H9 (cell line): ENCODE results near the gene IMMP2L. TPM values are rescaled to one million over a fixed set of nuclear protein-coding genes. Genes with fewer than 3 reads are reported as not detected.

Source experiments
- DNase-seq: peaks from one replicate; pipeline ENCODE4 v3.0.0-alpha.2; 2017
- H2AFZ ChIP-seq: one replicate; pipeline ENCODE4 v1.6.1; 2013; ENCODE audit warnings: mild to moderate bottlenecking, low read length, control low read depth, moderate library complexity
- H2AK5ac ChIP-seq: 2 replicates; pipeline ENCODE4 v1.6.1; 2013; ENCODE audit warnings: low read length, control low read depth, mixed read lengths; ENCODE audit not compliant: insufficient read length
- H2BK120ac ChIP-seq: one replicate; pipeline ENCODE4 v1.6.1; 2013; ENCODE audit warnings: low read depth, mild to moderate bottlenecking, low read length, control low read depth, inconsistent platforms; ENCODE audit not compliant: poor library complexity, severe bottlenecking
- H2BK12ac ChIP-seq: 2 replicates; pipeline ENCODE4 v1.6.1; 2013; ENCODE audit warnings: low read length, control low read depth, mixed read lengths, low read depth; ENCODE audit not compliant: insufficient read length
- H2BK15ac ChIP-seq: 2 replicates; pipeline ENCODE4 v1.6.1; 2013; ENCODE audit warnings: low read depth, low read length, control low read depth
- H2BK20ac ChIP-seq: one replicate; pipeline ENCODE4 v1.6.1; 2013; ENCODE audit warnings: low read depth, mild to moderate bottlenecking, low read length, control low read depth, inconsistent platforms; ENCODE audit not compliant: poor library complexity, severe bottlenecking
- H2BK5ac ChIP-seq: 2 replicates; pipeline ENCODE4 v1.6.1; 2013; ENCODE audit warnings: low read length, control low read depth, mixed read lengths; ENCODE audit not compliant: insufficient read length
- H3K14ac ChIP-seq: 2 replicates; pipeline ENCODE4 v1.6.1; 2013; ENCODE audit warnings: low read length, control low read depth; ENCODE audit not compliant: insufficient read depth
- H3K18ac ChIP-seq: 2 replicates; pipeline ENCODE4 v1.6.1; 2013; ENCODE audit warnings: low read depth, mild to moderate bottlenecking, mixed read lengths, low read length, control low read depth; ENCODE audit not compliant: insufficient read length
- H3K23ac ChIP-seq: 2 replicates; pipeline ENCODE4 v1.6.1; 2013; ENCODE audit warnings: low read length, control low read depth, mixed read lengths, low read depth; ENCODE audit not compliant: insufficient read length
- H3K23me2 ChIP-seq: 2 replicates; pipeline ENCODE4 v1.6.1; 2013; ENCODE audit warnings: low read depth, mild to moderate bottlenecking, mixed read lengths, low read length, control low read depth; ENCODE audit not compliant: insufficient read length, poor library complexity, severe bottlenecking
- H3K27ac ChIP-seq: 2 replicates; pipeline ENCODE4 v1.5.1; 2013; ENCODE audit warnings: low read length, control low read depth, mixed read lengths, low read depth; ENCODE audit not compliant: insufficient read length
- H3K27me3 ChIP-seq: 2 replicates; pipeline ENCODE4 v1.6.1; 2013; ENCODE audit warnings: low read length, control low read depth, inconsistent platforms; ENCODE audit not compliant: insufficient read depth
- H3K4ac ChIP-seq: 2 replicates; pipeline ENCODE4 v1.6.1; 2013; ENCODE audit warnings: low read depth, mild to moderate bottlenecking, control low read depth, inconsistent platforms, low read length, moderate library complexity
- H3K4me1 ChIP-seq: 2 replicates; pipeline ENCODE4 v1.6.1; 2013; ENCODE audit warnings: low read length, control low read depth, inconsistent platforms; ENCODE audit not compliant: insufficient read depth
- H3K4me2 ChIP-seq: 2 replicates; pipeline ENCODE4 v1.6.1; 2013; ENCODE audit warnings: low read length, control low read depth, mixed read lengths; ENCODE audit not compliant: insufficient read length, insufficient read depth
- H3K56ac ChIP-seq: 2 replicates; pipeline ENCODE4 v1.6.1; 2013; ENCODE audit warnings: low read depth, mild to moderate bottlenecking, mixed read lengths, low read length, control low read depth; ENCODE audit not compliant: insufficient read length
- H3K79me1 ChIP-seq: 2 replicates; pipeline ENCODE4 v1.6.1; 2013; ENCODE audit warnings: low read depth, mild to moderate bottlenecking, moderate library complexity, low read length, control low read depth, inconsistent platforms; ENCODE audit not compliant: insufficient read depth, poor library complexity, severe bottlenecking
- H3K79me2 ChIP-seq: 2 replicates; pipeline ENCODE4 v1.6.1; 2013; ENCODE audit warnings: low read length, control low read depth, inconsistent platforms; ENCODE audit not compliant: insufficient read depth
- H3K9ac ChIP-seq: 2 replicates; pipeline ENCODE4 v1.6.1; 2013; ENCODE audit warnings: low read length, control low read depth, mixed read lengths; ENCODE audit not compliant: insufficient read length; ENCODE audit errors: extremely low read depth
- H3K9me3 ChIP-seq: one replicate; pipeline ENCODE4 v1.6.1; 2013; ENCODE audit warnings: low read depth, low read length, inconsistent platforms; ENCODE audit not compliant: control insufficient read depth
- H3T11ph ChIP-seq: one replicate; pipeline ENCODE4 v1.6.1; 2013; ENCODE audit warnings: mild to moderate bottlenecking, low read length, control low read depth, inconsistent platforms
- H4K20me1 ChIP-seq: one replicate; pipeline ENCODE4 v1.6.1; 2013; ENCODE audit not compliant: control insufficient read depth, insufficient read length, insufficient read depth
- H4K5ac ChIP-seq: 2 replicates; pipeline ENCODE4 v1.6.1; 2013; ENCODE audit warnings: low read depth, mild to moderate bottlenecking, mixed read lengths, low read length, control low read depth; ENCODE audit not compliant: insufficient read length
- H4K8ac ChIP-seq: replicated peaks from 2 replicates; pipeline ENCODE4 v1.6.1; 2013; ENCODE audit warnings: low read length, control low read depth, mixed read lengths, low read depth; ENCODE audit not compliant: insufficient read length
- H4K91ac ChIP-seq: 2 replicates; pipeline ENCODE4 v1.6.1; 2013; ENCODE audit warnings: low read depth, mild to moderate bottlenecking, moderate library complexity, mixed read lengths, low read length, control low read depth; ENCODE audit not compliant: insufficient read length
- H3K27ac Mint-ChIP-seq, 3 experiments: 2 replicates in 2 of 3; 3 replicates in 1 of 3; pipeline ENCODE4 v1.8.0; 2020 to 2021; ENCODE audit warnings: mixed read lengths in 3 of 3, mild to moderate bottlenecking in 1 of 3, moderate library complexity in 1 of 3
- H3K27me3 Mint-ChIP-seq: 2 replicates; pipeline ENCODE4 v1.8.0; 2021; ENCODE audit warnings: low read depth, mild to moderate bottlenecking, moderate library complexity, mixed read lengths
- H3K36me3 Mint-ChIP-seq, 3 experiments: 2 replicates in 2 of 3; 3 replicates in 1 of 3; pipeline ENCODE4 v1.8.0; 2020 to 2021; ENCODE audit warnings: low read depth in 3 of 3, mixed read lengths in 3 of 3; ENCODE audit not compliant: insufficient read depth in 1 of 3
- H3K4me1 Mint-ChIP-seq, 2 experiments: 2 replicates each; pipeline ENCODE4 v1.8.0; 2020; ENCODE audit warnings: mixed read lengths in 2 of 2
- H3K4me3 Mint-ChIP-seq, 2 experiments: 2 replicates in 1 of 2; 3 replicates in 1 of 2; pipeline ENCODE4 v1.8.0; 2020 to 2021; ENCODE audit warnings: mild to moderate bottlenecking in 2 of 2, mixed read lengths in 2 of 2, moderate library complexity in 1 of 2
- H3K9me3 Mint-ChIP-seq, 2 experiments: 2 replicates in 1 of 2; 3 replicates in 1 of 2; pipeline ENCODE4 v1.8.0; 2020; ENCODE audit warnings: mild to moderate bottlenecking in 2 of 2, mixed read lengths in 2 of 2, moderate library complexity in 1 of 2
- WGBS: extraction: QIAGEN DNeasy Blood & Tissue Kit; methylation state at CpG from one replicate; pipeline ENCODE4 v1.1.7; 2013; ENCODE audit warnings: missing lambda C conversion rate, low lambda C conversion rate, mixed read lengths; ENCODE audit not compliant: insufficient read length; ENCODE audit errors: extremely low coverage; 5-methylcytosine and 5-hydroxymethylcytosine counted together
- total RNA-seq: library from RNA; stranded (reverse); gene quantifications from 2 replicates; pipeline ENCODE4 v1.2.1, GENCODE V29; 2021
- TF ChIP-seq, protein P1 (sequence below): fragments of 200-600 bp; sonication (generic); conservative IDR thresholded peaks from 3 replicates; pipeline ENCODE4 v1.8.0; 2021; ENCODE audit warnings: antibody characterized with exemption, mild to moderate bottlenecking

The IMMP2L gene
- total RNA-seq, 1 experiment from 2014 or later: 14.7 TPM

DNA sequence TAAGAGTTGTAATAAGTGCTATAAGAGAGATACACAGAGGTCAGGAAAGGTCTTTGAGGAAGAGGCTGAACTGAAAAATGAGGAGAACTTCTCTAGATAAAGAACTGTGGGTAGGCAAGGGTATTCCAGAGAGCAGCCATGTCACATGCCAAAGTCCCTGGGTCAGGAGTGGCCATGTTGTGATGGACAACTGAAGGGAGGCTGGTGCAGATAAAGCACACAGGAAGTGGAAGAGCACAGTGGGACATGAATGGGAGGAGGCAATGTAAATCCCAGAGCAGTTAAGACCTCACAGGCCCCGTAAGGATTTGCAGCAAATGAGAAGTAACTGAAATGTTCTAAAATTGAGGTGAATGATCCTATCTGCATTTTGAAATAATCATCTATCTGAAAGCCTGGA is 37.2 kb downstream of the IMMP2L start:
- no peaks in the 10 kb centered on the region for H3K4me1 ChIP-seq
- H4K8ac ChIP-seq: no peak overlapping the region
- no peak overlapping the region for H3K23ac ChIP-seq
- H3K4me3 Mint-ChIP-seq: no peak overlapping the region
- no peak overlapping the region for H3K4ac ChIP-seq
- H2BK120ac ChIP-seq: no peak overlapping the region
- DNase-seq: no peak
- H4K20me1 ChIP-seq: no peaks in the 10 kb centered on the region
- no peaks in the 10 kb centered on the region for H3K4me1 Mint-ChIP-seq
- no peak overlapping the region for H3K56ac ChIP-seq
- peaks cover 0 to 13% (median 4%) of the 10 kb centered on the region in 3 experiments; a peak in 4 of 7 replicates for H3K36me3 Mint-ChIP-seq
- no peaks in the 10 kb centered on the region for H3K9me3 ChIP-seq
- no peak overlapping the region for H4K91ac ChIP-seq
- no peak overlapping the region for H2BK15ac ChIP-seq
- no peak overlapping the region for H4K5ac ChIP-seq
- no peak overlapping the region for H3K14ac ChIP-seq
- no peaks in the 10 kb centered on the region for H3K27me3 ChIP-seq
- no peak overlapping the region for H2BK20ac ChIP-seq
- no peak overlapping the region for H3K9ac ChIP-seq
- H2BK5ac ChIP-seq: no peak overlapping the region
- no peak overlapping the region for H3K4me2 ChIP-seq
- H3K79me2 ChIP-seq: no peaks in the 10 kb centered on the region
- H3T11ph ChIP-seq: no peak overlapping the region
- no peaks in the 10 kb centered on the region for H3K23me2 ChIP-seq
- WGBS: no CpG with 5 or more reads among the region's 1 CpG
- TF ChIP-seq, protein P1, sequence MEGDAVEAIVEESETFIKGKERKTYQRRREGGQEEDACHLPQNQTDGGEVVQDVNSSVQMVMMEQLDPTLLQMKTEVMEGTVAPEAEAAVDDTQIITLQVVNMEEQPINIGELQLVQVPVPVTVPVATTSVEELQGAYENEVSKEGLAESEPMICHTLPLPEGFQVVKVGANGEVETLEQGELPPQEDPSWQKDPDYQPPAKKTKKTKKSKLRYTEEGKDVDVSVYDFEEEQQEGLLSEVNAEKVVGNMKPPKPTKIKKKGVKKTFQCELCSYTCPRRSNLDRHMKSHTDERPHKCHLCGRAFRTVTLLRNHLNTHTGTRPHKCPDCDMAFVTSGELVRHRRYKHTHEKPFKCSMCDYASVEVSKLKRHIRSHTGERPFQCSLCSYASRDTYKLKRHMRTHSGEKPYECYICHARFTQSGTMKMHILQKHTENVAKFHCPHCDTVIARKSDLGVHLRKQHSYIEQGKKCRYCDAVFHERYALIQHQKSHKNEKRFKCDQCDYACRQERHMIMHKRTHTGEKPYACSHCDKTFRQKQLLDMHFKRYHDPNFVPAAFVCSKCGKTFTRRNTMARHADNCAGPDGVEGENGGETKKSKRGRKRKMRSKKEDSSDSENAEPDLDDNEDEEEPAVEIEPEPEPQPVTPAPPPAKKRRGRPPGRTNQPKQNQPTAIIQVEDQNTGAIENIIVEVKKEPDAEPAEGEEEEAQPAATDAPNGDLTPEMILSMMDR: no peak
- H3K27ac ChIP-seq: no peak overlapping the region
- H3K27me3 Mint-ChIP-seq: no peaks in the 10 kb centered on the region
- H3K18ac ChIP-seq: no peak overlapping the region
- H2AK5ac ChIP-seq: no peak overlapping the region
- H3K79me1 ChIP-seq: no peaks in the 10 kb centered on the region
- H2AFZ ChIP-seq: no peak overlapping the region
- no peaks in the 10 kb centered on the region for H3K9me3 Mint-ChIP-seq
- no peak overlapping the region for H2BK12ac ChIP-seq
- H3K27ac Mint-ChIP-seq: no peak overlapping the region
